CD1c-positive myeloid dendritic cell (primary cell): ENCODE data around the gene ST7.
"Not testable (repeated sequence)": the region's sequence is repeated elsewhere in the genome, so short reads cannot be mapped to it uniquely, and the experiment has no call there.

Experiments
- DNase-seq: peaks from one replicate; pipeline ENCODE4 v3.0.0-alpha.2; 2016; ENCODE audit errors: extremely low spot score

ST7 gene

DNA sequence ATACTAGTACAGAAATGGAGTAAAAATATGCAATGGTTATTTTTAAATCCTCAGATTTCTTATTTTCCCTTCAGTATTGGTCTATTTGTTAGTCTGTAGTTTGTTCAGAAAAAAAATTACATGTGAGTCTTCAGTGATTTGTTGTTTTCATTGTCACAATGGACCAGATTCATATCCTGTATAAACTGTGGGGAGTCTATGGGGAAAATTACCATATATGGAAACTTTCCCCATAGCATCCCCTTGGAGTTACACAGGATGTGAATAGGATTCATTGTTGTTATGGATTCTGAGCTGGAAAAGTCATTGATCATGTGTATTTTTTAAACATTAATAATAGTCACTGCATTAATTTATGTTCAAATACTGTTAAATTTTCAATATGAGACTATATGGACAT, 72.6 kb downstream of the ST7 start:
- DNase-seq: no peak

DNA sequence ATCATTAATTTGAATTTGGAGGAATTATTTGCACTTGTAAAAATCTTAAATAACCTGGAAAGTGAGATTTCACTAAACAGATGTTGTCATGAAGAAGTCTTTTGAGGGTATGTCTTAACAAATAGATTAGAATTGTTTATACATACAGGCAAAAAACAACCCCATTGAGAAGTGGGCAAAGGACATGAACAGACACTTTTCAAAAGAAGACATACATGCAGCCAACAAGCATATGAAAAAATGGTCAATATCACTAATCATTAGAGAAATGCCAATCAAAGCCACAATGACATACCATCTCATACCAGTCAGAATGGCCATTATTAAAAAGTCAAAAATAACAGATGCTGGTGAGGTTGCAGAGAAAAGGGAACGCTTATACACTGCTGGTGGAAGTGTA, 77.0 kb downstream of the ST7 start:
- DNase-seq: not testable (repeated sequence)

DNA sequence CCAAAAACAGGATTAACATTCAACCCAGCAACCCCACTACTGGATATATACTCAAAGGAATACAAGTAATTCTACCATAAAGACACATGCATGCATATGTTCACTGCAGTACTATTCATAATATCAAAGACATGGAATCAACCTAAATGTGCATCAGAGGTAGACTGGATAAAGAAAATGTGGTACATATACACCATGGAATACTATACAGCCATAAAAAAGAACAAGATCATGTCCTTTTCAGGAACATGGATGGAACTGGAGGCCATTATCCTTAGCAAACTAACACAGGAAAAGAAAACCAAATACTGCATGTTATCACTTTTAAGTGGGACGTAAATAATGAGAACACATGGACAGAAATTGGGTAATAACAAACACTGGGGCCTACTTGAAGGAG, 77.5 kb downstream of the ST7 start:
- DNase-seq: not testable (repeated sequence)

DNA sequence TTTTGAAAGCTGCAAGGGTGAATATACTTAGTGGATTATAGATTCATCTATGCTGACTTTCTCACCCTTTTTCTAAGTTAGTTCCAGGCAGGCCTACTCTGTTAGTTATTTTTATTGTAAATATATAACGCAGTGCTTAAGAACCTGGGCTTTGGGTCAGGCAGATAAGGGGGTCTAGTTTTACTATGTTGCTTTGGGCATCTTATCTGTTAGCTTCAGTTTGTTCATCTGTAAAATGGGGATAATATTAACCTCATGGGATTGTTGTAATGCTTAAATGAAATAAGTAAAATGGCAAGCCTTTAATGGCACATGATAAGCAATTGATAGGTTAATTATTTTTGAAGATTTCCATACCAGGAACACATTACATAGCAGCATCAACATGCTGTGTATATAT, 79.5 kb downstream of the ST7 start:
- DNase-seq: no peak

DNA sequence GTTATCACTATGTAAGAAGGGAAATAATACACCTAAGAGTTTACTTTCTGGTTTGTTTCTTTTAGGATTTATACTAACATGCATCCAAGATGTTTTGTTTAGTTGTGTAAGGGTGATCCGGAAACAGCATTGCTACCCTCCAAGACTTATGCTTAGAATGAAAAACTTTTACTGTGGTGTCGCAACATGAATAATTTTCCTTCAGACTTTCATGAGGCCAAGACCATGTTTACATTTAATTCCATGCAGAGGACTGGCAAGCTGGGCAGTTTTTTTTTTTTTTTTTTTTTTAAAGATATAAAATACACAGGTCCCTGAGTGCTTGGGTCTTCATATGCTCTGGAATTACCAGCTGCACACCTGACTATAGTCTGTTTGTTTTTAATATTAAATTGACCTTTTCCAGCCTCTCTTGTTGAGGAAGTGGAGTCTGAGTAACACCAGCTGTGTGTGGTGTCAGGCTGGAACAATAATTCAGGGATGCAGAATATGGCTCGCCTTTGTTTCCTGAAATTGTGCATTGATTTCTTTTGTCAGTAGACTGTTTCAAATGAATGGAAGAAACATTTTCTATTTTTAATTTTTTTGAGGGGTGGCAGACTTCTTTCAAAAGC, 81.7 kb downstream of the ST7 start:
- no peak for DNase-seq

DNA sequence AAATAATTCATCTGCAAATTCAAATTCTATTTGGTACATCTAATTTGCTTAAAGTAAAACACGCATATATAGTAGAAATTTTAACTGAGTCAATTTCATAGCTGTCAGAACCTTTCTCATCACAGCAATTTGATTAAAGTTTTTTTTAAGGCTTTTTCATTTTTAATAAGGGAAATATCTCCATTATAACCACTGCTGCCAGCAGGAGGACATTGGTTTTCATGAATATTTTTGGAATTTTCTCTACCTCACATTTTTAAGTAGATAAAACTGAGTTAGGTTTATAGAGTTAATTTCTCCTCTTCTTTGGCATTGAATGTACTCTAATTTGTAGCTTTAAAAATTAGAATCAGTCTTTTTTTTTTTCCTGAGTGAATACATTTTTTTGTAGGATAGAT, 82.2 kb downstream of the ST7 start:
- DNase-seq: no peak

DNA sequence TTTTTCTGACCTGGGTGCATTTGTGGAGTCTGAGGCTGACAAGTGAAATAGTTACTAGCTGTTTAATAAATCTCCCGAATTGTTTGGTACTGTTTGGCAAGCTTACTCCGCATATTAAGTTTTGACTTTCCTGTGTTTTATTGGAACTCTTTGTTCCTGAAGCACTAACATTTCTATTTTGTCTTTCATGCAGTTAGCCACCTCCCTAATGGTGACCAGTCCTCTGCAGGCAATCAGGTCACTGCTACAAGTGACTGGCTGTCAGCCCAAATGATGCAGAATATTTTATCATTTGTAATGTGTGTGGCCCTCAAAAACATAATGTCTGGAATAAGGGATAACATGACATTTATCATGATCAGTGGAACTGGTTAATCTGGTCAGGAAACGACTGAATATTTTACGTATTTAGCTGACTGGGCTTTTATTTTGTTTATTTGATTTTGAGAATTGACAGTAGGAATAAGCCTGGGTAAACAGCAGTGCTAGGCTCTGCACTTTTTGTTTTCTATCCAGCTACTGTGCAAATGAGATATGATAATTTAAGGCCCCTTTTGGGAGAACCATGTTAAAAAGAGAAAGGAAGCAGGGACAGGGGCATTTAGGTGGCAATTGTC, 82.9 kb downstream of the ST7 start:
- DNase-seq: no peak

DNA sequence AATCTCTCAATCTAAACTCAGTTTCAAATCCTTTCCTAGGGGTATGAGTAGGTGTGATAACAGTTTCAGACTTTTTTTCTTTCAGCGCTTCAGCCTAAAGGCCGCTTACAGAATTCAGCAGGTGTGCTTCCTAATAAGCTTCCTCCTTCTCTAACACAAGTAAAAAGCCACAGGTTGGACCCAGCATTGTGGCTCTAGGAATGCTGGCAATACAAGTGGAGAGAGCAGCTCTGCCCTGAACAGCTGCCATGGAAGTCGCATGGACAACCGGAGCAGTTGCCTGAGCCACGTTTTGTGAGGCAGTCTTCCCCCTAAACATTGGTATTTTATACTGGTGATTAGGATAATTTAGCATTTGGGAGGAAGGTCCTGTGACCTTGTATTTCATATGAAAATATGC, 83.5 kb downstream of the ST7 start:
- no peak for DNase-seq

DNA sequence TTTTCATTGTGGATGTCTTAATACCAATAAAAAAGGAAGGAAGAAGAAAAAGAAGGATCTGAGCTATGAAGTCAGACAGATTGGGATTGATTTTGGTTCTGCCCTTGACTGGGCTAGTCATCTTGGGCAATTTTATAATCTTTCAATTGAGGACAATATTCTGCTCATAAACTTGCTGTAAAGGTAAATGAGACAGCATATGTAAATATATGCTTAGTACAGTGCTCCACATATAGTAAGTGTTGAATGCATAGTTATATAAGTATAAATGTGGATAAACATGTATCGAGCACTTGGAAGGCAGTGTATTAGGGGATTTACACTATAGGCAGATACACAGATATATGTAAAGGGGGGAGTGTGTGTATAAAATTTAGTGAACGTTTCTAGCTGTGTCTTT, 85.1 kb downstream of the ST7 start:
- DNase-seq: no peak

DNA sequence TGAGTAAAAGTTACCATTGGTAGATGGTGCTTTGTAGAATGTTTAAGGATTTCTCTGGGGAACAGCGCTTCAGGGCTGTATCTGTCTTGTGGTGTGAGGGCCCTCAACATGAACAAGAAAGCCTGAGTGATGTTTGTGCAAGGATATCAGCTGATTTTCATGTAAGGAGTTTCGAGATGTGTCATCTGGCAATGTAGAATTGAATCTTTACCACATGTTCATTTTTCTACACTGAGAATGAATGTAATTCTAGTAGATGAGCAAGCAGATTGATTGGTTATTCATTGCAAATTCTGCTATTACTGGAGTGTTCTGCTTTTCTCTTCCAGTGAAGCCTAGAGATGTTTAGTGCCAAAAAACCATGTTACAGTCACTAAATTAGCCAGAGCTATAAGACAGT, 87.7 kb downstream of the ST7 start:
- DNase-seq: peak; percentile 51

DNA sequence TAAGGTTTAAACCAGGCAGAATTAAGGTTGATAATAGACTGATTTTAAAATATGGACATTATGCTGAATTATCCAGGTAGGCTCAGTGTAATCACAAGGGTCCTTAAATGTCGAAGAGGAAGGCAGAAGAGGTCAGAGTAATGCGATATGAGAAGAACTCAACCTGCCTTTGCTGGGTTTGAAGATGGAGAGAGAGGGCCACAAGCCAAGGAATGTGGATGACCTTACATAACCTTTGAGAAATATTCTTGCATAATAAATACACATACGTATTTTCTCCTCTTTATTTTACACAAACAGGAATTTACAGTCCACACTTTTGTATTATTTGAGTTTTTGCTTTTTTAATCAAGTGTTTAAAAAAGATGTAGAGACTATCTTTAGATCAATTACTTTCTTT, 88.5 kb downstream of the ST7 start:
- DNase-seq: no peak

DNA sequence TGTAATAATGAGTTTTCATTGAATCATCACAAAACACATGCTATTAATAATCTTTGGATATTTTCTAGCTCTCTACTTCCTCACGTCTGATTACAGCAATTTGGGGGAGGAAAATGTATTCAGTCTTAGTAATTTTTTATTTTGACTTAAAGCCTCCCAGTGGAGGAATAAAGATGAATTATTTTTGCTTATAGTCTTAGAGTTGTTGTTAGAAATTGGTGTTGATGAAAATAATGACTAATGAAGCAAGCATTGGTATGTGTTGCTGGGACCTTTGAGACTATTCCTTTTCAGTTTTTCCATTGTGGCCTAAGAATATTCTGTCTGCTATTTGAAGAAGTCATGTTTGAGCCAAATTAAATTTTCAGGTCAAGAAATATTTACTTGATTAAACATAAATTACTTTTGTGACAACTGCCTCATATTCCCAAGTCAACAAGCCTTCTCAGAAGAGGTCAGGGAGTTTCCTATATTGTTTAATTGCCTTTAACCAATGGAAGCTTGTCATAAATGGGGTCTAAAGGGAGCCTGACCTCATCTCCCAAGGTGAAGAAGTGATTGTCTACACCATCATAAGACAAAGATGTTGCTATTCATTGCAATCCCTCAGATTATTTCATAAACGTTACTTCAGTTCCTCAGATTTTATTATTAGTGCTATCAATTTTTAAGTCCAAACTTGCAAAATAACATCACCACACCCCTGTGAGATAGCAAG, 90.0 kb downstream of the ST7 start:
- no peak for DNase-seq

DNA sequence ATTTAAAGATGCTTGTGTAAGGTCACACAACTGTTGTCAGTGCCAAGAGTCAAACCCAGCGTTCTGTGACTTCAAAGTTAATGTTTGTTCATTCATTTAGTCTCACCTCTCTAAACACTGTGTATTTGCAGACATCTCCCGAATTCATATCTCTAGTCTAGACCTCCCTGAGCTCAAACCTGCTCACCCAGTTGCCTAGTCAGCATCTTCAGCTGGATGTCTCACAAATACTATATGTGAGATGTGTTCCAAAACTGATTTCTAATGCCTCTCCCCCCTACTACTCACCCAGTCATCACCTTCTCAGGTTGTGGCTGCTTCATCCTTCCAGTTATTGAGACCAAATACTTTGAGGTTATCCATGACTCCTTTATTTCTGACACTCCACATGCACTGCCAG, 91.4 kb downstream of the ST7 start:
- no peak for DNase-seq

DNA sequence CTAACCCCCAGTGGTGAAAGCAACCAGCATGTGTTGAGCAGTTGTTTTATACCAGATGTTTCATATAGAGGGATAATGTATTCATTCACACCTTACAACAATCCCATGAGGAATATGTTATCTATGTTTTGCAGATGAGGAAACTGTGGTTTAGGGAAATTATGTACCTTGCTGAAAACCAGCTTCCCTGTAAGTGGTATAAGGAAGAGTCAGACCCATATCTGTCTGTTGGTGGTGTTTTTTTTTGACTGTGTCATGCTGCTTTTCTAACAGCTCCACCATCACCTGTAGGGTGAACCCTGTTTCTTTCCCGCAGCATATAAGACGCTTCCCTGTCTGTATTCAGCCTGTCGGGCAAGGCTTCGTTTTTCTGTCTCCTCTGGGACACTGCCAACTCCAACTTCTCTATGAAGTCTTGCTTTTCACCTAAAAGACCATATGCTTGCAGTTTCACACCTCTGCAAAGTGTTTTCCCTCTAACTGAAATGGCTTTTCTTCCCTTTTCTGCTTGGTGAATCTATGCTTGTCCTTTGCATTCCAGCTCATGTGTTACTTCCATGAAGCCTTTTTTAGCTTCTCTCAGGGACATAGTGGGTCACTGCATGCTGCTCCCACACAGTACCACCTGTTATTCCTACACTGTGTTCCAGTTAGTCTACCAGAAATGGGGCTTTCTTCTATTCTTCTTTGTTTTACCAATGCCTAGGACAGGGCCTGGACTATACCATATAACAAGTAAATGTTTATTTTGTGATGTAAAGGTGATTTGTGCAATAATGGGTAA, 92.8 kb downstream of the ST7 start:
- DNase-seq: no peak

DNA sequence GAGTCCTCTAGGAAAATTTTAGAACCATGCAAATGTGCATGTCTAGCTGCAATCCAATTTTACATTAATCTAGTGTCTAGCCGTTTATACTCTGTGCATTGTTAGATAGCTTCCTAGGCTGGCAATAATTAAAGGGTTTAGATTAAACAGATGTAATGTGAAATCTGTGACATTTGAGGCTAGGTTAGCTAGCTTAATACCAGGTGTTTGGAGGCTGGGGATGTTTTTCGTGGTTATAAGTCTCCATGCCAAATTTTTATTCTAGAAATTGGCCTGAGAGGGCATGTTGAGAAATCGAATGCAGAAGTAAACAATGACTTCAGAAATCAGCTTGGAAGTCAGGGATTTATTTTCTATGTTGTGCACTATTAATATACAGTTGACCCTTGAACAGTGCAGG, 94.2 kb downstream of the ST7 start:
- no peak for DNase-seq

DNA sequence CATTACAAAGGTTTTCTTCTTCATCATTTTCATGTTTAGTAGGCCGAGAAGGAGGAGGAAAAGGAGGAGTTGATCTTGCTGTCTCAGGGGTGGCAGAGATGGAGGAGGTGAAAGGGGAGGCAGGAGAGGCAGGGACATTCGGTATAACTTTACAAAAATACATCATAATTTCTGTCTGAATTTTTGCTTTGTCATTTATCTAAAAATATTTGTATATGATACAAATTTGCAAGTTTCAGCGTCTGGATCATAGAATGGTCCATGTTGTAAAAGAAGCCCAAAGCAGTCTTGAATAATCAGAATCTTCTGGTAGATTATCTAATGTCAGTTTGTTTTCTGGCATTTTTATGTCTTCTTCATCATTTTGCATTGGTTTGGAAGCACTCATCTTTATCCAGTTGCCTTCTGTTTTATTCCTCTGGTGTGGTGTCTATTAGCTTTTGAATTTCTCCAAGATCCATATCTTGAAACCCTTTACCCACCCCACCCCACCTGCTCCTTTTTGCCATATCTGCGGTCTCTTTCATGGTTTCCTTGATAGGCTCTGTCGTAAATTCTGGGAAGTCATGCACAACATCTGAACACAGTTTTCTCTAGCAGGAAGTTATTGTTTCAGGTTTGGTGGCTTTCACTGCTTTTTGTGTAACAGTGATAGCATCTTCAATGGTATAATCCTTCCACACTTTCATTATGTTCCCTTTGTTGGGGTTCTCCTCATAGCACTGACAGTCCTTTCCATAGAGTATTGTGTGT, 95.0 kb downstream of the ST7 start:
- DNase-seq: no peak

DNA sequence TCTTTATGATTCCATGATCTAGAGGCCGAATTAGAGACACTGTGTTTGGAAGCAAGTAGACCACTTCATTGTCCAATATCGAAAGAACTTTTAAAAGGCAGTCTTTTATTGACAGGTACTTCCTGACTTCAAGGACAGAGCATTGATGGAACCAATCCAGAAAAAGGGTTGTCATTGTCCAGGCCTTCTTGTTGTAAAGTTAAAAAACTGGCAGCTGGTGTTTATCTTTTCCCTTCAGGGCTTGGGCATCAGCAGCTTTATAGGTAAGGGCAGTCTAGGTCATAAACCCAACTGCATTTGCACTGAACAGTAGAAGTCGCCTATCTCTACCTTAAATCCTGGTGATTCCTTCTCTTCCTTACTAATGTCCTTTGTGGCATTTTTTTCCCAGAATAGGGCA, 95.6 kb downstream of the ST7 start:
- DNase-seq: no peak

DNA sequence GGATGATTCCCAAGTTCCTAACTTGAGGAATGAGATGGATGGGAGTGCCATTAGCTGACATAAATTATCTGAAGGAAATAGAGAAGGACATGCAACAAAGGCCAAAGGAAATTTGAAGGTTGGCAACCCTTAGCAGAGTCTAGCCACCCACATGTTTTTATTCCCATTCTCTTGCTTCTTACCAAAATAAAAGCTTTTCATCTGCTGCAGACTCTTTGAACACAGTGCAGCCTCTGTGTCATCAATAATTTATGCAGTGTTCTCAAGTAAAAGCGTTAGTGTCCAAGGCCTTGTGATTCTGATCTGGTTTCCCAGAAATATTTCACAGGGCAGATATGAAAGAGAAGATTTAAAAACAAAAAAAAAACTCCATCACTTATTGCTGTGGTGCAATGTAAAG, 98.5 kb downstream of the ST7 start:
- no peak for DNase-seq

DNA sequence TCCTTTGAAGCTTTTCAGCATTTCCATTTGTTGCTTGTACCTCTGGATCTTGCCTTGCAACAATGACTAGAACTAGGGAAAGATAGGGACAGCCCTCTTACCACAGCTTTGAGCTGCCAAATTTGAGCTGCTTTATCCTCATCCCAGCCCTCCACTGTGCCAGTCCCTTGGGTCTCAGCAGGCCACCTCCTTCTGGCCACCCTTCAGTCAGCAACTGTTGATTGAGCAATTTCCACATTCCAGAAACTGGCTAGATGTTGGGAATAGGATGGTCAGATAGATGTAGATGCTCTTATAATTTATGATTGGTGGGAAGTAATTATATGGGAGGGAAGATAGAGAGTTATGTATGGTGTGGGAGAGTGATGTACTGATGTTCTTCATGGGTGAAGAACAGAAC, 100.1 kb downstream of the ST7 start:
- DNase-seq: no peak

DNA sequence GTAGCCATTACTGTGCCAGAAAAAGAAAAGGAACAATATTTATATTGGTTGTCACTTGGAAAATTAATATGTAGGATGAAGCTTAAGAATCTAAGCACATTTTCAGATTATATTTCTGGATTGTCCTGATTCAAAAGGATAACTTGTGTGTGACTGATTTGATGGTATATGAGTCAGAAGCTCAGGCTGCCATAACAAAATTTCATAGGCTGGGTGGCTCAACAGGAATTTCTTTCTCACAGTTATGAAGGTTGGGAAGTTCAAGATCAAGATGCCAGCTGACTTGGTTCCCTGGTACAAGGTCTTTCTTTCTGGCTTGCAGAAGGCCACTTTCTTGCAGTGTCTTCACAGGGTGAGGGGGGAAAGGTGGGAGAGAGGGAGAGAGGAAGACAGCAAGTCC, 108.5 kb downstream of the ST7 start:
- no peak for DNase-seq

DNA sequence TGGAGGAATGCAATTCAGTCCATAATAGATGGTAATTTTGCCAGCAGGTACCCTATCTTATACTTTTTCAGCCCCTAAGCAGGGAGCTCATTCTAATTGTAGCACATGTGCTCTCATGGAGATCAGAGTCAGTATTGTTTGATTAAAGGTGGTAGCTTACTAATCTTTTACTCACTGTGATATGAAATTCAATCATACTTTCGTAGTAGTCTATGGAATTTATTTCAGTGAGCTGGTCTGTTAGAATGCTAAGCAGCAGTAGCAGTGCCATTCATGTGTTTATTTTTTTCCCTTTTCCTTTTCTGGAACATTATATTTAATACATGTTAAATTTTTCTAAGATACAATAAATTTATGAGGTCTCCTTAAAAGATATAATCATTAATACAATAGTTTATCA, 109.0 kb downstream of the ST7 start:
- no peak for DNase-seq

DNA sequence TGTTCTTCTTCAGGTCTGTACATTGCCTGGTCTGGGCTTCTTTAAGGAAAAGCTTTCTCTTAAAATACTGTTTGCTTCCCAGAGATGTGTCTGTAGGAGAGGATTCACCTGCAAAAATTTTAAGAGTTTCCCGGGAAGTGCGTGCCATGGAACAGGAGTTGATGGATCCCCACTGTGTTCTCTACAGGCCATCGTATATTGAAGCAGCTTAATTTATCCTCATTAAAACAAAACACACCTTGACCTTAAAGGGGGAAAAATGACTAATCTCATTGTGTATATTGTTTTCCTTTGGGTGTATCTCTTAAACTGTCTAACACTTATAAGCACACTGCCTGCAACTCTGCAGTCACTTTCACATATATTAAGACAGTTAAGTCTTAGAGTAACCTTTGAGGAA, 111.4 kb downstream of the ST7 start:
- DNase-seq: no peak
